Vagina (tissue), 2 donors: Measurements from ENCODE around the gene TET2.

Experiments used
- CTCF ChIP-seq, 3 experiments: fragments of 450-650 bp in 2 of 3; fragments of 200-600 bp in 1 of 3; sonication (generic) in 1 of 3; IDR thresholded peaks; one replicate each; pipeline ENCODE4 v1.5.1; 2017 to 2019; ENCODE audit warnings: antibody characterized with exemption in 3 of 3, mild to moderate bottlenecking in 2 of 3, moderate library complexity in 2 of 3
- POLR2A ChIP-seq, 2 donors: fragments of 450-650 bp; IDR thresholded peaks; one replicate each; pipeline ENCODE4 v1.6.1; 2017; ENCODE audit warnings: antibody characterized with exemption in 2 of 2, mild to moderate bottlenecking in 2 of 2, moderate library complexity in 2 of 2
- POLR2AphosphoS5 ChIP-seq, 2 donors: sonication (generic); formaldehyde crosslinking; IDR thresholded peaks; one replicate each; pipeline ENCODE4 v1.9.0; 2017; ENCODE audit warnings: antibody characterized with exemption in 2 of 2, mild to moderate bottlenecking in 2 of 2, low read depth in 1 of 2; ENCODE audit not compliant: insufficient read depth in 1 of 2

- TF ChIP-seq POLR2AphosphoS5 (IDR thresholded peaks at IDR 0.05; ENCODE audit: insufficient read depth in 1 of 2, low read depth in 1 of 2) (no peak), CTCF (IDR thresholded peaks at IDR 0.05) (no peak), POLR2A (IDR thresholded peaks at IDR 0.05) (no peak)
Observed at GRCh38 chr4:105305019-105305836, 158.6 kb downstream of the TET2 start.
